Peyer's patch (tissue), 4 donors: ENCODE measurements around the gene FARP1. TPM values are rescaled to one million over a fixed set of nuclear protein-coding genes. Genes with fewer than 3 reads are reported as not detected.

ENCODE experiments used
- DNase-seq, 3 donors: peaks; one replicate each; pipeline ENCODE4 v3.0.0-alpha.2; 2017 to 2019
- H3K27ac ChIP-seq, 4 donors: fragments of 200-600 bp; sonication (generic); one replicate each; pipeline ENCODE4 v1.5.1; 2016 to 2019
- H3K27me3 ChIP-seq, 2 donors: fragments of 200-600 bp; sonication (generic); one replicate each; pipeline ENCODE4 v1.5.1; 2019
- H3K36me3 ChIP-seq, 3 donors: fragments of 200-600 bp; sonication (generic); one replicate each; pipeline ENCODE4 v1.5.1; 2016 to 2019
- H3K4me1 ChIP-seq, 4 donors: fragments of 200-600 bp; sonication (generic); one replicate each; pipeline ENCODE4 v1.5.1; 2016 to 2019
- H3K4me3 ChIP-seq, 4 donors: fragments of 200-600 bp; sonication (generic); 1 replicate in 3 of 4; 2 replicates in 1 of 4; pipeline ENCODE4 v1.5.1; 2016 to 2019; ENCODE audit warnings: mild to moderate bottlenecking in 1 of 4
- H3K9me3 ChIP-seq, 4 donors: fragments of 200-600 bp; sonication (generic); one replicate each; pipeline ENCODE4 v1.5.1; 2016 to 2019; ENCODE audit warnings: mild to moderate bottlenecking in 1 of 4
- CTCF ChIP-seq, 6 experiments: fragments of 450-650 bp in 4 of 6; fragments of 200-600 bp in 2 of 6; sonication (generic) in 1 of 6; IDR thresholded peaks; one replicate each; pipeline ENCODE4 v1.5.1; 2017 to 2019; ENCODE audit warnings: antibody characterized with exemption in 6 of 6, mild to moderate bottlenecking in 3 of 6, moderate library complexity in 1 of 6
- POLR2A ChIP-seq, 2 donors: fragments of 450-650 bp; IDR thresholded peaks; one replicate each; pipeline ENCODE4 v1.5.1; 2017; ENCODE audit warnings: antibody characterized with exemption in 2 of 2, mild to moderate bottlenecking in 2 of 2, moderate library complexity in 2 of 2
- total RNA-seq, 4 donors: library from RNA; depleted of rRNA; stranded (reverse); fragments of >200 nt; gene quantifications; one replicate each; pipeline ENCODE4 v1.1.0, GENCODE V29; 2016

The FARP1 gene
- total RNA-seq, 4 donors from 2014 or later, result 10.6 to 61.1 (median 14.9) TPM

- Histone ChIP-seq H3K4me3 (no peak overlapping the region), H3K36me3 (no peaks in the 10 kb centered on the region), H3K9me3 (no peaks in the 10 kb centered on the region), H3K27ac (no peak overlapping the region), H3K4me1 (no peaks in the 10 kb centered on the region), H3K27me3 (no peaks in the 10 kb centered on the region)
- no peak for TF ChIP-seq CTCF (IDR thresholded peaks at IDR 0.05)
- no peak for TF ChIP-seq POLR2A (IDR thresholded peaks at IDR 0.05)
- DNase-seq, result no peak
These were observed 44.4 kb upstream of the FARP1 start for GRCh38 chr13:98098516-98098915.

- DNase-seq, result no peak
- H3K9me3 ChIP-seq, result no peaks in the 10 kb centered on the region
- TF ChIP-seq CTCF (IDR thresholded peaks at IDR 0.05), result no peak
- no peak for TF ChIP-seq POLR2A (IDR thresholded peaks at IDR 0.05)
- H3K27me3 ChIP-seq, result no peaks in the 10 kb centered on the region
- no peaks in the 10 kb centered on the region for H3K36me3 ChIP-seq
- H3K4me3 ChIP-seq, result no peak overlapping the region
- no peak overlapping the region for H3K27ac ChIP-seq
- H3K4me1 ChIP-seq, result no peaks in the 10 kb centered on the region
These were observed 43.3 kb upstream of the FARP1 start for GRCh38 chr13:98099627-98100026.

GRCh38 chr13:98100481-98100880, 42.4 kb upstream of the FARP1 start:
- no peaks in the 10 kb centered on the region for H3K36me3 ChIP-seq
- DNase-seq, result no peak
- no peaks in the 10 kb centered on the region for H3K27me3 ChIP-seq
- no peak overlapping the region for H3K27ac ChIP-seq
- no peaks in the 10 kb centered on the region for H3K4me1 ChIP-seq
- no peaks in the 10 kb centered on the region for H3K9me3 ChIP-seq
- TF ChIP-seq POLR2A (IDR thresholded peaks at IDR 0.05) (no peak), CTCF (IDR thresholded peaks at IDR 0.05) (no peak)
- no peak overlapping the region for H3K4me3 ChIP-seq

- Histone ChIP-seq H3K4me1 (no peaks in the 10 kb centered on the region), H3K36me3 (no peaks in the 10 kb centered on the region), H3K27me3 (no peaks in the 10 kb centered on the region), H3K27ac (no peak overlapping the region), H3K9me3 (no peaks in the 10 kb centered on the region), H3K4me3 (no peak overlapping the region)
- TF ChIP-seq CTCF (IDR thresholded peaks at IDR 0.05) (no peak), POLR2A (IDR thresholded peaks at IDR 0.05) (no peak)
- no peak for DNase-seq
These were observed 39.4 kb upstream of the FARP1 start for GRCh38 chr13:98103531-98103930.

- TF ChIP-seq CTCF (IDR thresholded peaks at IDR 0.05) (no peak), POLR2A (IDR thresholded peaks at IDR 0.05) (no peak)
- no peaks in the 10 kb centered on the region for H3K4me1 ChIP-seq
- no peak overlapping the region for H3K4me3 ChIP-seq
- no peak for DNase-seq
- H3K27ac ChIP-seq, result no peak overlapping the region
- H3K36me3 ChIP-seq, result no peaks in the 10 kb centered on the region
- H3K27me3 ChIP-seq, result no peaks in the 10 kb centered on the region
- H3K9me3 ChIP-seq, result no peaks in the 10 kb centered on the region
These were observed 38.7 kb upstream of the FARP1 start for GRCh38 chr13:98103942-98104880.
